H9 (cell line): Measurements from ENCODE around the gene NAT16. TPM values are rescaled to one million over a fixed set of nuclear protein-coding genes. Genes with fewer than 3 reads are reported as not detected.
"Not testable (repeated sequence)": the region's sequence is repeated elsewhere in the genome, so short reads cannot be mapped to it uniquely, and the experiment has no call there.

Experiments
- DNase-seq: peaks from one replicate; pipeline ENCODE4 v3.0.0-alpha.2; 2017
- H2AFZ ChIP-seq: one replicate; pipeline ENCODE4 v1.6.1; 2013; ENCODE audit warnings: mild to moderate bottlenecking, low read length, control low read depth, moderate library complexity
- H2AK5ac ChIP-seq: 2 replicates; pipeline ENCODE4 v1.6.1; 2013; ENCODE audit warnings: low read length, control low read depth, mixed read lengths; ENCODE audit not compliant: insufficient read length
- H2BK120ac ChIP-seq: one replicate; pipeline ENCODE4 v1.6.1; 2013; ENCODE audit warnings: low read depth, mild to moderate bottlenecking, low read length, control low read depth, inconsistent platforms; ENCODE audit not compliant: poor library complexity, severe bottlenecking
- H2BK12ac ChIP-seq: 2 replicates; pipeline ENCODE4 v1.6.1; 2013; ENCODE audit warnings: low read length, control low read depth, mixed read lengths, low read depth; ENCODE audit not compliant: insufficient read length
- H2BK15ac ChIP-seq: 2 replicates; pipeline ENCODE4 v1.6.1; 2013; ENCODE audit warnings: low read depth, low read length, control low read depth
- H2BK20ac ChIP-seq: one replicate; pipeline ENCODE4 v1.6.1; 2013; ENCODE audit warnings: low read depth, mild to moderate bottlenecking, low read length, control low read depth, inconsistent platforms; ENCODE audit not compliant: poor library complexity, severe bottlenecking
- H2BK5ac ChIP-seq: 2 replicates; pipeline ENCODE4 v1.6.1; 2013; ENCODE audit warnings: low read length, control low read depth, mixed read lengths; ENCODE audit not compliant: insufficient read length
- H3K14ac ChIP-seq: 2 replicates; pipeline ENCODE4 v1.6.1; 2013; ENCODE audit warnings: low read length, control low read depth; ENCODE audit not compliant: insufficient read depth
- H3K18ac ChIP-seq: 2 replicates; pipeline ENCODE4 v1.6.1; 2013; ENCODE audit warnings: low read depth, mild to moderate bottlenecking, mixed read lengths, low read length, control low read depth; ENCODE audit not compliant: insufficient read length
- H3K23ac ChIP-seq: 2 replicates; pipeline ENCODE4 v1.6.1; 2013; ENCODE audit warnings: low read length, control low read depth, mixed read lengths, low read depth; ENCODE audit not compliant: insufficient read length
- H3K23me2 ChIP-seq: 2 replicates; pipeline ENCODE4 v1.6.1; 2013; ENCODE audit warnings: low read depth, mild to moderate bottlenecking, mixed read lengths, low read length, control low read depth; ENCODE audit not compliant: insufficient read length, poor library complexity, severe bottlenecking
- H3K27ac ChIP-seq: 2 replicates; pipeline ENCODE4 v1.5.1; 2013; ENCODE audit warnings: low read length, control low read depth, mixed read lengths, low read depth; ENCODE audit not compliant: insufficient read length
- H3K27me3 ChIP-seq: 2 replicates; pipeline ENCODE4 v1.6.1; 2013; ENCODE audit warnings: low read length, control low read depth, inconsistent platforms; ENCODE audit not compliant: insufficient read depth
- H3K4ac ChIP-seq: 2 replicates; pipeline ENCODE4 v1.6.1; 2013; ENCODE audit warnings: low read depth, mild to moderate bottlenecking, control low read depth, inconsistent platforms, low read length, moderate library complexity
- H3K4me1 ChIP-seq: 2 replicates; pipeline ENCODE4 v1.6.1; 2013; ENCODE audit warnings: low read length, control low read depth, inconsistent platforms; ENCODE audit not compliant: insufficient read depth
- H3K4me2 ChIP-seq: 2 replicates; pipeline ENCODE4 v1.6.1; 2013; ENCODE audit warnings: low read length, control low read depth, mixed read lengths; ENCODE audit not compliant: insufficient read length, insufficient read depth
- H3K56ac ChIP-seq: 2 replicates; pipeline ENCODE4 v1.6.1; 2013; ENCODE audit warnings: low read depth, mild to moderate bottlenecking, mixed read lengths, low read length, control low read depth; ENCODE audit not compliant: insufficient read length
- H3K79me1 ChIP-seq: 2 replicates; pipeline ENCODE4 v1.6.1; 2013; ENCODE audit warnings: low read depth, mild to moderate bottlenecking, moderate library complexity, low read length, control low read depth, inconsistent platforms; ENCODE audit not compliant: insufficient read depth, poor library complexity, severe bottlenecking
- H3K79me2 ChIP-seq: 2 replicates; pipeline ENCODE4 v1.6.1; 2013; ENCODE audit warnings: low read length, control low read depth, inconsistent platforms; ENCODE audit not compliant: insufficient read depth
- H3K9ac ChIP-seq: 2 replicates; pipeline ENCODE4 v1.6.1; 2013; ENCODE audit warnings: low read length, control low read depth, mixed read lengths; ENCODE audit not compliant: insufficient read length; ENCODE audit errors: extremely low read depth
- H3K9me3 ChIP-seq: one replicate; pipeline ENCODE4 v1.6.1; 2013; ENCODE audit warnings: low read depth, low read length, inconsistent platforms; ENCODE audit not compliant: control insufficient read depth
- H3T11ph ChIP-seq: one replicate; pipeline ENCODE4 v1.6.1; 2013; ENCODE audit warnings: mild to moderate bottlenecking, low read length, control low read depth, inconsistent platforms
- H4K20me1 ChIP-seq: one replicate; pipeline ENCODE4 v1.6.1; 2013; ENCODE audit not compliant: control insufficient read depth, insufficient read length, insufficient read depth
- H4K5ac ChIP-seq: 2 replicates; pipeline ENCODE4 v1.6.1; 2013; ENCODE audit warnings: low read depth, mild to moderate bottlenecking, mixed read lengths, low read length, control low read depth; ENCODE audit not compliant: insufficient read length
- H4K8ac ChIP-seq: replicated peaks from 2 replicates; pipeline ENCODE4 v1.6.1; 2013; ENCODE audit warnings: low read length, control low read depth, mixed read lengths, low read depth; ENCODE audit not compliant: insufficient read length
- H4K91ac ChIP-seq: 2 replicates; pipeline ENCODE4 v1.6.1; 2013; ENCODE audit warnings: low read depth, mild to moderate bottlenecking, moderate library complexity, mixed read lengths, low read length, control low read depth; ENCODE audit not compliant: insufficient read length
- H3K27ac Mint-ChIP-seq, 3 experiments: 2 replicates in 2 of 3; 3 replicates in 1 of 3; pipeline ENCODE4 v1.8.0; 2020 to 2021; ENCODE audit warnings: mixed read lengths in 3 of 3, mild to moderate bottlenecking in 1 of 3, moderate library complexity in 1 of 3
- H3K27me3 Mint-ChIP-seq: 2 replicates; pipeline ENCODE4 v1.8.0; 2021; ENCODE audit warnings: low read depth, mild to moderate bottlenecking, moderate library complexity, mixed read lengths
- H3K36me3 Mint-ChIP-seq, 3 experiments: 2 replicates in 2 of 3; 3 replicates in 1 of 3; pipeline ENCODE4 v1.8.0; 2020 to 2021; ENCODE audit warnings: low read depth in 3 of 3, mixed read lengths in 3 of 3; ENCODE audit not compliant: insufficient read depth in 1 of 3
- H3K4me1 Mint-ChIP-seq, 2 experiments: 2 replicates each; pipeline ENCODE4 v1.8.0; 2020; ENCODE audit warnings: mixed read lengths in 2 of 2
- H3K4me3 Mint-ChIP-seq, 2 experiments: 2 replicates in 1 of 2; 3 replicates in 1 of 2; pipeline ENCODE4 v1.8.0; 2020 to 2021; ENCODE audit warnings: mild to moderate bottlenecking in 2 of 2, mixed read lengths in 2 of 2, moderate library complexity in 1 of 2
- H3K9me3 Mint-ChIP-seq, 2 experiments: 2 replicates in 1 of 2; 3 replicates in 1 of 2; pipeline ENCODE4 v1.8.0; 2020; ENCODE audit warnings: mild to moderate bottlenecking in 2 of 2, mixed read lengths in 2 of 2, moderate library complexity in 1 of 2
- WGBS: extraction: QIAGEN DNeasy Blood & Tissue Kit; methylation state at CpG from one replicate; pipeline ENCODE4 v1.1.7; 2013; ENCODE audit warnings: missing lambda C conversion rate, low lambda C conversion rate, mixed read lengths; ENCODE audit not compliant: insufficient read length; ENCODE audit errors: extremely low coverage; 5-methylcytosine and 5-hydroxymethylcytosine counted together
- total RNA-seq: library from RNA; stranded (reverse); gene quantifications from 2 replicates; pipeline ENCODE4 v1.2.1, GENCODE V29; 2021
- TF ChIP-seq, protein P1 (sequence below): fragments of 200-600 bp; sonication (generic); conservative IDR thresholded peaks from 3 replicates; pipeline ENCODE4 v1.8.0; 2021; ENCODE audit warnings: antibody characterized with exemption, mild to moderate bottlenecking

NAT16 gene
- total RNA-seq, 1 experiment from 2014 or later: 0.50 TPM

DNA sequence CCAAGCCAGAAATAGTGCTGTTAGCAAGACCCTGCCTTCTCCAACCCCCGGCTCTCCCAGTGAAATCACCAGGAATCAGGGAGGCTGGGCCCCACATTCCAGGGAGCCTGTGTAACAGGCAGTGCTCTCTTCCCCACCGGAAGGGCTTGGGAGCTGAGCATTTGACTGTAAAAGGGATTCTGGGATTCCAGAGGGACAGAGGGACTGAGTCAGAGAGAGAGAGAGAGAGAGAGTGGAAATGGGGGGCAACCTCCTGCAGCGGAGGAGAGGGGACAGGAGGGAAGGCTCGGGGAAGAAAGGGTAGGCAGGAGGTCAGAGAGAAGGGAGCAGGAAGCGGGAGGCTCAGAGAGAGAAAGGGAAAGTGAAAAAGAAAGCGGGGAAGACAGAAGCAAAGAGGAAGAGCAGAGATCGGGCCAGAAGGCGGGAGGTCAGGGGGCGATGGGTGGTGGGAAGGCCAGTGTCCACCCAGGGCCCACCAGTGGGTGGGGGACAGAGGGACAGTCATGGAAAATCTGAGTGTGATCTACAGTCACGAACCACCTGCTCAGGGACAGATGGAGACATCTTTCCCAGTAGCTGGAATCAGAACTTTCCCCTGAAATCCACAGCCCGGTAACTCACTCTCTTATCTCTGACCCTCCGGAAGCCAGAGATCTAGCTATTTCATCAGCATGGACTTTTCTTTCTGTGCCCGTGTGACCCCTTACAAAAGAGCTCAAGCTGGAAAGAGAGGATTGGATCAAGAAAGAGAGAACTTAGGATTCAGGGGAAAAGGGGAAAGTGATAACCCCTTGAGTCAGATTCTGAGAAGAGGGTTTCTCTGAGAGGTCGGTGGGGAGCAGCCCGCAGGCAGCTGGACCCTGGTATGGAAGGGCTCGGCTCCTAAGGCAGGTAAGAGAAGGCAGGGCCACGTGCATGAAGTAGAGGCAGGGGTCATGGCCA is 57.8 kb downstream of the NAT16 start:
- H3K27ac ChIP-seq: peak overlapping the region; percentile 73
- no peaks in the 10 kb centered on the region for H3K23me2 ChIP-seq
- TF ChIP-seq, protein P1, sequence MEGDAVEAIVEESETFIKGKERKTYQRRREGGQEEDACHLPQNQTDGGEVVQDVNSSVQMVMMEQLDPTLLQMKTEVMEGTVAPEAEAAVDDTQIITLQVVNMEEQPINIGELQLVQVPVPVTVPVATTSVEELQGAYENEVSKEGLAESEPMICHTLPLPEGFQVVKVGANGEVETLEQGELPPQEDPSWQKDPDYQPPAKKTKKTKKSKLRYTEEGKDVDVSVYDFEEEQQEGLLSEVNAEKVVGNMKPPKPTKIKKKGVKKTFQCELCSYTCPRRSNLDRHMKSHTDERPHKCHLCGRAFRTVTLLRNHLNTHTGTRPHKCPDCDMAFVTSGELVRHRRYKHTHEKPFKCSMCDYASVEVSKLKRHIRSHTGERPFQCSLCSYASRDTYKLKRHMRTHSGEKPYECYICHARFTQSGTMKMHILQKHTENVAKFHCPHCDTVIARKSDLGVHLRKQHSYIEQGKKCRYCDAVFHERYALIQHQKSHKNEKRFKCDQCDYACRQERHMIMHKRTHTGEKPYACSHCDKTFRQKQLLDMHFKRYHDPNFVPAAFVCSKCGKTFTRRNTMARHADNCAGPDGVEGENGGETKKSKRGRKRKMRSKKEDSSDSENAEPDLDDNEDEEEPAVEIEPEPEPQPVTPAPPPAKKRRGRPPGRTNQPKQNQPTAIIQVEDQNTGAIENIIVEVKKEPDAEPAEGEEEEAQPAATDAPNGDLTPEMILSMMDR: no peak
- H3K27me3 ChIP-seq: no peaks in the 10 kb centered on the region
- Mint-ChIP-seq H3K4me1 (peaks cover 39 to 47% of the 10 kb centered on the region in 2 experiments), H3K9me3 (peaks cover 6 to 7% of the 10 kb centered on the region in 2 experiments; a peak in 3 of 5 replicates), H3K36me3 (peaks cover 0 to 5% (median 3%) of the 10 kb centered on the region in 3 experiments; a peak in 3 of 7 replicates), H3K27ac (peak overlapping the region; percentile 25 to 94 (median 78)), H3K27me3 (peaks cover 3% of the 10 kb centered on the region), H3K4me3 (peak overlapping the region; percentile 33 to 38; a peak in 2 of 5 replicates)
- DNase-seq: peak; percentile 76
- no peak overlapping the region for H3K56ac ChIP-seq
- H3K4me1 ChIP-seq: peaks cover 11% of the 10 kb centered on the region; the same call in 1 of the 2 replicates
- no peak overlapping the region for H2BK15ac ChIP-seq
- no peak overlapping the region for H4K5ac ChIP-seq
- H2BK20ac ChIP-seq: no peak overlapping the region
- H2BK120ac ChIP-seq: no peak overlapping the region
- no peak overlapping the region for H4K8ac ChIP-seq
- no peak overlapping the region for H3K23ac ChIP-seq
- no peaks in the 10 kb centered on the region for H3K9me3 ChIP-seq
- H4K20me1 ChIP-seq: no peaks in the 10 kb centered on the region
- peak overlapping the region; percentile 77 for H3K18ac ChIP-seq
- no peak overlapping the region for H4K91ac ChIP-seq
- no peak overlapping the region for H3K9ac ChIP-seq
- H3K14ac ChIP-seq: peak overlapping the region; percentile 18; the same call in 1 of the 2 replicates
- WGBS: no CpG with 5 or more reads among the region's 17 CpGs
- H3K4ac ChIP-seq: no peak overlapping the region
- no peak overlapping the region for H2AK5ac ChIP-seq
- H2BK12ac ChIP-seq: peak overlapping the region; percentile 96
- no peaks in the 10 kb centered on the region for H3K79me1 ChIP-seq
- H2AFZ ChIP-seq: peak overlapping the region; percentile 75
- no peaks in the 10 kb centered on the region for H3K79me2 ChIP-seq
- no peak overlapping the region for H2BK5ac ChIP-seq
- H3K4me2 ChIP-seq: peak overlapping the region; percentile 3
- no peak overlapping the region for H3T11ph ChIP-seq

DNA sequence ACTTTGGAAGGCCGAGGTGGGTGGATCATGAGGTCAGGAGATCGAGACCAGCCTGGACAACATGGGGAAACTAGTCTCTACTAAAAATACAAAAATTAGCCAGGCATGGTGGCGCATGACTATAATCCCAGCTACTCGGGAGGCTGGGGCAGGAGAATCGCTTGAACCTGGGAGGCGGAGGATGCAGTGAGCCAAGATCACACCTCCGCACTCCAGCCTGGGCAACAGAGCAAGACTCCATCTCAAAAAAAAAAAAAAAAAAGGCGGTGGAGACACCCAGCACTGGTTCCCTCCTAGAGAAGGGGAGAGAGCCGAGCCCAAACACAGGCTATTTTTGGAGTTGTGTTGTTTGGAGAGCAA is 58.5 kb downstream of the NAT16 start:
- not testable (repeated sequence) for H2BK120ac ChIP-seq, H4K91ac ChIP-seq, H3K79me1 ChIP-seq, H3T11ph ChIP-seq, H3K27me3 Mint-ChIP-seq, DNase-seq, H3K9ac ChIP-seq, H3K4me3 Mint-ChIP-seq, H3K36me3 Mint-ChIP-seq, H3K9me3 ChIP-seq, H3K4me1 ChIP-seq, H3K79me2 ChIP-seq, H2AFZ ChIP-seq, H2BK5ac ChIP-seq, H2BK15ac ChIP-seq, H2BK20ac ChIP-seq, H3K27me3 ChIP-seq, H3K23ac ChIP-seq, H3K4ac ChIP-seq, H3K18ac ChIP-seq, H3K9me3 Mint-ChIP-seq, H3K23me2 ChIP-seq, H2BK12ac ChIP-seq, H2AK5ac ChIP-seq, H4K8ac ChIP-seq, H3K27ac ChIP-seq, H3K4me2 ChIP-seq, H3K56ac ChIP-seq, H4K5ac ChIP-seq, H4K20me1 ChIP-seq
- H3K4me1 Mint-ChIP-seq: peaks cover 35 to 44% of the 10 kb centered on the region in 2 experiments
- WGBS: no CpG with 5 or more reads among the region's 9 CpGs
- H3K14ac ChIP-seq: peak overlapping the region; percentile 8; the same call in 1 of the 2 replicates
- H3K27ac Mint-ChIP-seq: peak overlapping the region in 1 of 3 experiments; percentile 78; a peak in 1 of 7 replicates
